NCI-H128 (cell line): ENCODE measurements around the gene KAZN.

Experiments
- DNase-seq: peaks from one replicate; lab custom pipeline; 2025; ENCODE audit not compliant: unreplicated experiment; lab: John Stamatoyannopoulos, UW

KAZN gene

GRCh38 chr1:14738647-14739046 lies 140.2 kb downstream of the KAZN start:
- no peak for DNase-seq

GRCh38 chr1:14739082-14739832 lies 140.8 kb downstream of the KAZN start:
- no peak for DNase-seq

GRCh38 chr1:14740016-14740415 lies 141.5 kb downstream of the KAZN start:
- DNase-seq = no peak

- DNase-seq = no peak
These were observed 142.6 kb downstream of the KAZN start for GRCh38 chr1:14741082-14741481.

GRCh38 chr1:14741532-14741931 lies 143.0 kb downstream of the KAZN start:
- no peak for DNase-seq

GRCh38 chr1:14742181-14742980 lies 143.9 kb downstream of the KAZN start:
- DNase-seq = no peak

- DNase-seq = no peak
These were observed 144.9 kb downstream of the KAZN start for GRCh38 chr1:14743368-14743767.

- no peak for DNase-seq
These were observed 146.7 kb downstream of the KAZN start for GRCh38 chr1:14745001-14745720.

- DNase-seq = no peak
These were observed 147.3 kb downstream of the KAZN start for GRCh38 chr1:14745789-14746188.

- DNase-seq = no peak
These were observed 147.9 kb downstream of the KAZN start for GRCh38 chr1:14746393-14746792.

GRCh38 chr1:14748151-14748550 lies 149.7 kb downstream of the KAZN start:
- no peak for DNase-seq

- DNase-seq = no peak
These were observed 150.5 kb downstream of the KAZN start for GRCh38 chr1:14748977-14749376.

- no peak for DNase-seq
These were observed 152.0 kb downstream of the KAZN start for GRCh38 chr1:14750490-14750889.

- DNase-seq = no peak
These were observed 157.2 kb downstream of the KAZN start for GRCh38 chr1:14755518-14756252.

- DNase-seq = no peak
These were observed 158.3 kb downstream of the KAZN start for GRCh38 chr1:14756589-14757285.

- no peak for DNase-seq
These were observed 158.8 kb downstream of the KAZN start for GRCh38 chr1:14757286-14757625.

GRCh38 chr1:14759042-14759818 lies 160.7 kb downstream of the KAZN start:
- no peak for DNase-seq

- no peak for DNase-seq
These were observed 161.4 kb downstream of the KAZN start for GRCh38 chr1:14759843-14760242.

- DNase-seq = no peak
These were observed 162.3 kb downstream of the KAZN start for GRCh38 chr1:14760780-14761179.
